ENCODE results near the gene ZDHHC21. TPM values are rescaled to one million over a fixed set of nuclear protein-coding genes. Genes with fewer than 3 reads are reported as not detected.

Gene ZDHHC21
- total RNA-seq (ENCODE audit: low replicate concordance) = 10.1 and 11.1 TPM in 2 replicates
- long read RNA-seq, full-length matches to known transcripts = 3 of 11 reads
- long read RNA-seq, partial matches to known transcripts = 2 of 11 reads
- long read RNA-seq, other reads (novel, unspliced or antisense) = 6 of 11 reads

- TF ChIP-seq, protein P1, sequence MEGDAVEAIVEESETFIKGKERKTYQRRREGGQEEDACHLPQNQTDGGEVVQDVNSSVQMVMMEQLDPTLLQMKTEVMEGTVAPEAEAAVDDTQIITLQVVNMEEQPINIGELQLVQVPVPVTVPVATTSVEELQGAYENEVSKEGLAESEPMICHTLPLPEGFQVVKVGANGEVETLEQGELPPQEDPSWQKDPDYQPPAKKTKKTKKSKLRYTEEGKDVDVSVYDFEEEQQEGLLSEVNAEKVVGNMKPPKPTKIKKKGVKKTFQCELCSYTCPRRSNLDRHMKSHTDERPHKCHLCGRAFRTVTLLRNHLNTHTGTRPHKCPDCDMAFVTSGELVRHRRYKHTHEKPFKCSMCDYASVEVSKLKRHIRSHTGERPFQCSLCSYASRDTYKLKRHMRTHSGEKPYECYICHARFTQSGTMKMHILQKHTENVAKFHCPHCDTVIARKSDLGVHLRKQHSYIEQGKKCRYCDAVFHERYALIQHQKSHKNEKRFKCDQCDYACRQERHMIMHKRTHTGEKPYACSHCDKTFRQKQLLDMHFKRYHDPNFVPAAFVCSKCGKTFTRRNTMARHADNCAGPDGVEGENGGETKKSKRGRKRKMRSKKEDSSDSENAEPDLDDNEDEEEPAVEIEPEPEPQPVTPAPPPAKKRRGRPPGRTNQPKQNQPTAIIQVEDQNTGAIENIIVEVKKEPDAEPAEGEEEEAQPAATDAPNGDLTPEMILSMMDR (conservative IDR thresholded peaks at IDR 0.05) = no peak
- Mint-ChIP-seq H3K4me3 (peak within 1 kb of the TSS; percentile 98), H3K27ac (peak within 1 kb of the TSS; percentile 88), H3K36me3 (peaks cover 3% of the 10 kb centered on the region), H3K27me3 (peaks cover 4% of the 10 kb centered on the region), H3K4me1 (ENCODE audit: unreplicated experiment) (peaks cover 21% of the 10 kb centered on the region), H3K9me3 (no peaks in the 10 kb centered on the region)
- peak; percentile 82 for DNase-seq (ENCODE audit: extremely low spot score, unreplicated experiment)
Measured at GRCh38 chr9:14693251-14693861, at the start of gene ZDHHC21. Gene ZDHHC21 (minus strand): TSS chr9:14693432. CDS start chr9:14674340, 19,092 bp downstream.

- DNase-seq (ENCODE audit: extremely low spot score, unreplicated experiment) = no peak
- Mint-ChIP-seq H3K27me3 (no peaks in the 10 kb centered on the region), H3K4me3 (no peak overlapping the region), H3K27ac (no peak overlapping the region), H3K9me3 (peaks cover 3% of the 10 kb centered on the region), H3K4me1 (ENCODE audit: unreplicated experiment) (no peaks in the 10 kb centered on the region), H3K36me3 (peaks cover 28% of the 10 kb centered on the region)
- TF ChIP-seq, protein P1 (conservative IDR thresholded peaks at IDR 0.05) = no peak
Measured at GRCh38 chr9:14741369-14741768, 48.1 kb upstream of the ZDHHC21 start.

GRCh38 chr9:14733133-14733532 lies 39.9 kb upstream of the ZDHHC21 start:
- no peaks in the 10 kb centered on the region for H3K4me1 Mint-ChIP-seq (ENCODE audit: unreplicated experiment)
- no peak for DNase-seq (ENCODE audit: extremely low spot score, unreplicated experiment)
- no peak overlapping the region for H3K27ac Mint-ChIP-seq
- no peak overlapping the region for H3K4me3 Mint-ChIP-seq
- H3K27me3 Mint-ChIP-seq = no peaks in the 10 kb centered on the region
- H3K9me3 Mint-ChIP-seq = no peaks in the 10 kb centered on the region
- TF ChIP-seq, protein P1 (conservative IDR thresholded peaks at IDR 0.05) = no peak
- H3K36me3 Mint-ChIP-seq = peaks cover 8% of the 10 kb centered on the region

DNA sequence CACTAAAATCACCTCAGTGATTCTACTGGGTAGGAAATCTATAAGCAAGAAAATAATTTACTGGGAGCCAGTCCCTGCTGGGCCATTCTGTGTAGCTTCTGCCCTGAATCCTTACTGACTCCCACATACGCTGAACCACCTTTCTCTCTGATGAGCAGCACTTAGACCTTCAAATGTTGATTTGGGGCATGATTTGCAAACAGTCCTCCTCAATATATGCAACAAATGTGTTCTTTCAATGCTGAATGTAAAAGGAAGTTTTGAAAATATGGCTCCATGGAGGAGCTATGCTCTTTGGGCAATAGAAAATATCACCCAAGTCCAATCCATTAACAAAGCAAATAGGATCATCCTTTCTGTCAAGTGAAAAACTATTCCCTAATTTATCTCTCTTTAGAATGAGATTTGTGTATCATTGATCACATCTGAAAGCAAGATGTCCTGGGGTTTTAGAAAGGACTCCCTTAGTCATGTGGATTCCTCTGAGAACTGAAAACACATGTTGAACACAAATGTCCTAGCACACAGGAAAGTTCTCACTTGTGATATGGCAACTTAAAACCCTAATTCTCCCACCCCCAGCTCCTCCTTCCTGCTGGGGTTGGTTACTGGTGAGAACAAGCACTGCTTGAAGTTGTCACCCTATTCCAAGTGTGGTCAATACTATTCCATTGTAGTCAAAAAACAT lies 38.2 kb upstream of the ZDHHC21 start:
- TF ChIP-seq, protein P1 (conservative IDR thresholded peaks at IDR 0.05) = no peak
- Mint-ChIP-seq H3K4me3 (no peak overlapping the region), H3K4me1 (ENCODE audit: unreplicated experiment) (no peaks in the 10 kb centered on the region), H3K36me3 (peaks cover 6% of the 10 kb centered on the region), H3K27me3 (no peaks in the 10 kb centered on the region), H3K9me3 (no peaks in the 10 kb centered on the region), H3K27ac (no peak overlapping the region)
- no peak for DNase-seq (ENCODE audit: extremely low spot score, unreplicated experiment)

- Mint-ChIP-seq H3K4me1 (ENCODE audit: unreplicated experiment) (no peaks in the 10 kb centered on the region), H3K27me3 (no peaks in the 10 kb centered on the region), H3K4me3 (no peak overlapping the region), H3K9me3 (no peaks in the 10 kb centered on the region), H3K27ac (no peak overlapping the region), H3K36me3 (peaks cover 4% of the 10 kb centered on the region)
- DNase-seq (ENCODE audit: extremely low spot score, unreplicated experiment) = no peak
- TF ChIP-seq, protein P1 (conservative IDR thresholded peaks at IDR 0.05) = no peak
Measured at GRCh38 chr9:14730461-14730898, 37.2 kb upstream of the ZDHHC21 start.

Measured in type B pancreatic cell (in vitro differentiated cells).